Measurements from ENCODE around the gene EGLN2.

- TF ChIP-seq POLR2A (IDR thresholded peaks at IDR 0.05), result no peak
- TF ChIP-seq, protein P1, sequence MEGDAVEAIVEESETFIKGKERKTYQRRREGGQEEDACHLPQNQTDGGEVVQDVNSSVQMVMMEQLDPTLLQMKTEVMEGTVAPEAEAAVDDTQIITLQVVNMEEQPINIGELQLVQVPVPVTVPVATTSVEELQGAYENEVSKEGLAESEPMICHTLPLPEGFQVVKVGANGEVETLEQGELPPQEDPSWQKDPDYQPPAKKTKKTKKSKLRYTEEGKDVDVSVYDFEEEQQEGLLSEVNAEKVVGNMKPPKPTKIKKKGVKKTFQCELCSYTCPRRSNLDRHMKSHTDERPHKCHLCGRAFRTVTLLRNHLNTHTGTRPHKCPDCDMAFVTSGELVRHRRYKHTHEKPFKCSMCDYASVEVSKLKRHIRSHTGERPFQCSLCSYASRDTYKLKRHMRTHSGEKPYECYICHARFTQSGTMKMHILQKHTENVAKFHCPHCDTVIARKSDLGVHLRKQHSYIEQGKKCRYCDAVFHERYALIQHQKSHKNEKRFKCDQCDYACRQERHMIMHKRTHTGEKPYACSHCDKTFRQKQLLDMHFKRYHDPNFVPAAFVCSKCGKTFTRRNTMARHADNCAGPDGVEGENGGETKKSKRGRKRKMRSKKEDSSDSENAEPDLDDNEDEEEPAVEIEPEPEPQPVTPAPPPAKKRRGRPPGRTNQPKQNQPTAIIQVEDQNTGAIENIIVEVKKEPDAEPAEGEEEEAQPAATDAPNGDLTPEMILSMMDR (IDR thresholded peaks at IDR 0.05), result no peak
These were observed 35.5 kb upstream of the EGLN2 start for GRCh38 chr19:40763526-40763925.

Measured in body of pancreas (tissue), 4 donors.